HCT116 (cell line): ENCODE data around the gene CCDC187. TPM values are rescaled to one million over a fixed set of nuclear protein-coding genes. Genes with fewer than 3 reads are reported as not detected.

Experiments
- ATAC-seq: fragments of 200-7000 bp; cut with Tn5 transposase; 2 replicates; pipeline ENCODE4 v1.9.1; 2020; ENCODE audit warnings: mild to moderate bottlenecking, moderate library complexity
- BruUV-seq: library from RNA; stranded (reverse); fragments of 400-500 nt; replicated peaks from 2 replicates; lab custom pipeline; 2021; lab: Mats Ljungman, UMichigan
- CTCF ChIA-PET: fragments of 300-600 bp; sonication (Branson Sonifier 250); formaldehyde crosslinking; loops from one replicate; lab custom pipeline; 2021; ENCODE audit warnings: antibody characterized with exemption; lab: Charles Lee
- POLR2A ChIA-PET: fragments of 300-600, 350-600 bp; sonication (Branson Sonifier 250); formaldehyde crosslinking; loops from one replicate; lab custom pipeline; 2021; ENCODE audit warnings: antibody characterized with exemption; lab: Charles Lee
- RAD21 ChIA-PET, 2 experiments: fragments of 300-600 bp; sonication (Branson Sonifier 250); formaldehyde crosslinking; loops; one replicate each; lab custom pipeline; 2023; ENCODE audit warnings: low total read pairs in 2 of 2; ENCODE audit not compliant: uncharacterized antibody in 2 of 2, unreplicated experiment in 2 of 2, low non-redundant PET in 1 of 2; lab: Charles Lee
- DNase-seq: peaks from one replicate; pipeline ENCODE4 v3.0.0-alpha.2; 2010; ENCODE audit warnings: low read depth, low spot score
- H2AFZ ChIP-seq: fragments of 200-600 bp; shearing (Covaris generic), sonication (generic); 2 replicates; pipeline ENCODE4 v1.6.1; 2017; ENCODE audit warnings: low read depth, mixed run types, mixed read lengths, antibody characterized with exemption, low read length; ENCODE audit not compliant: poor library complexity, severe bottlenecking
- H3K27ac ChIP-seq: 2 replicates; pipeline ENCODE4 v1.5.1; 2012; ENCODE audit warnings: low read depth, low read length
- H3K27me3 ChIP-seq: fragments of 200-600 bp; sonication (generic); 2 replicates; pipeline ENCODE4 v1.6.1; 2016; ENCODE audit warnings: mixed run types, low read length, mixed read lengths; ENCODE audit not compliant: insufficient read depth
- H3K36me3 ChIP-seq, 2 experiments: fragments of 200-500 bp in 1 of 2; fragments of 200-600 bp in 1 of 2; sonication (Bioruptor generic) in 1 of 2; sonication (generic) in 1 of 2; 2 replicates each; pipeline versions ENCODE4 v1.5.1 to v1.6.1; 2014 to 2016; ENCODE audit warnings: low read length in 2 of 2, inconsistent platforms in 1 of 2, mixed read lengths in 1 of 2, mixed run types in 1 of 2; ENCODE audit not compliant: insufficient read depth in 2 of 2, control insufficient read depth in 1 of 2
- H3K4me1 ChIP-seq, 2 experiments: fragments of 200-600 bp in 1 of 2; sonication (generic) in 1 of 2; 2 replicates each; pipeline versions ENCODE4 v1.5.1 to v1.6.1; 2012 to 2017; ENCODE audit warnings: low read length in 2 of 2, inconsistent platforms in 1 of 2, mild to moderate bottlenecking in 1 of 2, mixed read lengths in 1 of 2, mixed run types in 1 of 2, moderate library complexity in 1 of 2; ENCODE audit not compliant: insufficient read depth in 2 of 2, control insufficient read depth in 1 of 2
- H3K4me2 ChIP-seq: fragments of 200-600 bp; sonication (generic); 2 replicates; pipeline ENCODE4 v1.6.1; 2017; ENCODE audit warnings: mixed run types, low read length, mixed read lengths
- H3K4me3 ChIP-seq, 2 experiments: fragments of 200-600 bp in 1 of 2; sonication (generic) in 1 of 2; replicated peaks in 1 of 2; 2 replicates each; pipeline ENCODE4 v1.5.1; 2011 to 2016; ENCODE audit warnings: low read length in 2 of 2, control low read depth in 1 of 2, low read depth in 1 of 2, mild to moderate bottlenecking in 1 of 2, mixed read lengths in 1 of 2, mixed run types in 1 of 2
- H3K79me2 ChIP-seq: fragments of 200-600 bp; sonication (generic); 2 replicates; pipeline ENCODE4 v1.6.1; 2017; ENCODE audit warnings: mild to moderate bottlenecking, mixed run types, low read length, moderate library complexity, mixed read lengths; ENCODE audit not compliant: insufficient read depth
- H3K9ac ChIP-seq: fragments of 200-600 bp; sonication (generic); 2 replicates; pipeline ENCODE4 v1.6.1; 2016; ENCODE audit warnings: low read length, mixed read lengths
- H3K9me2 ChIP-seq: fragments of 200-600 bp; sonication (generic), shearing (Covaris generic); 2 replicates; pipeline ENCODE4 v1.6.1; 2017; ENCODE audit warnings: mixed run types, mild to moderate bottlenecking, moderate library complexity; ENCODE audit not compliant: insufficient read depth
- H3K9me3 ChIP-seq, 2 experiments: fragments of 200-500 bp in 1 of 2; fragments of 200-600 bp in 1 of 2; sonication (Bioruptor generic) in 1 of 2; sonication (generic) in 1 of 2; 2 replicates each; pipeline ENCODE4 v1.6.1; 2014 to 2017; ENCODE audit warnings: low read length in 2 of 2, mixed read lengths in 2 of 2, inconsistent platforms in 1 of 2, low read depth in 1 of 2, mild to moderate bottlenecking in 1 of 2, mixed run types in 1 of 2, moderate library complexity in 1 of 2; ENCODE audit not compliant: control insufficient read depth in 1 of 2, insufficient read depth in 1 of 2
- H4K20me1 ChIP-seq: fragments of 200-600 bp; sonication (generic), shearing (Covaris generic); 2 replicates; pipeline ENCODE4 v1.6.1; 2017; ENCODE audit warnings: mixed run types, mild to moderate bottlenecking, moderate library complexity; ENCODE audit not compliant: insufficient read depth
- CBX3 ChIP-seq: IDR thresholded peaks from 2 replicates; pipeline ENCODE4 v1.6.1; 2012; ENCODE audit warnings: low read depth
- CEBPB ChIP-seq: IDR thresholded peaks from 2 replicates; pipeline ENCODE4 v1.6.1; 2012; ENCODE audit warnings: low read depth
- CTCF ChIP-seq, 3 experiments: fragments of 200-600 bp in 1 of 3; sonication (generic) in 1 of 3; IDR thresholded peaks in 2 of 3; conservative IDR thresholded peaks in 1 of 3; 2 replicates each; pipeline ENCODE4 v1.5.1; 2012 to 2017; ENCODE audit warnings: low read depth in 2 of 3, low read length in 2 of 3, antibody characterized with exemption in 1 of 3, borderline replicate concordance in 1 of 3, control low read depth in 1 of 3, mild to moderate bottlenecking in 1 of 3, mixed read lengths in 1 of 3, mixed run types in 1 of 3, moderate library complexity in 1 of 3; ENCODE audit not compliant: insufficient read depth in 1 of 3
- MAX ChIP-seq: IDR thresholded peaks from 2 replicates; pipeline ENCODE4 v1.6.1; 2012
- POLR2A ChIP-seq: IDR thresholded peaks from 2 replicates; pipeline ENCODE4 v1.7.0; 2011; ENCODE audit warnings: borderline replicate concordance; ENCODE audit not compliant: insufficient read depth, insufficient read length; ENCODE audit errors: extremely low read depth
- POLR2AphosphoS5 ChIP-seq: IDR thresholded peaks from 2 replicates; pipeline ENCODE4 v1.6.1; 2011; ENCODE audit warnings: mild to moderate bottlenecking, low read depth, low read length, moderate library complexity
- REST ChIP-seq: IDR thresholded peaks from 2 replicates; pipeline ENCODE4 v1.6.1; 2012; ENCODE audit warnings: low read depth
- SRF ChIP-seq: IDR thresholded peaks from 2 replicates; pipeline ENCODE4 v1.6.1; 2012; ENCODE audit warnings: low read depth
- ZFX ChIP-seq: fragments of 450-650 bp; IDR thresholded peaks from 2 replicates; pipeline ENCODE4 v1.6.1; 2017
- ZNF274 ChIP-seq: fragments of 200-500 bp; sonication (Bioruptor generic); IDR thresholded peaks from 2 replicates; pipeline ENCODE4 v1.6.1; 2014; ENCODE audit warnings: mild to moderate bottlenecking, low read depth, low read length, inconsistent platforms
- intact Hi-C: fragments of 100-400 bp; cut with micrococcal nuclease; formaldehyde crosslinking; loops from 2 replicates; pipeline ENCODE4 v1.10.0; 2022
- total RNA-seq: library from RNA; stranded (reverse); gene quantifications from one replicate; pipeline ENCODE4 v1.2.1, GENCODE V29; 2021; ENCODE audit not compliant: unreplicated experiment
- TF ChIP-seq, protein P1 (sequence below): IDR thresholded peaks from 2 replicates; pipeline ENCODE4 v1.6.1; 2011; ENCODE audit warnings: mild to moderate bottlenecking, low read length, moderate library complexity; ENCODE audit not compliant: insufficient replicate concordance; ENCODE audit errors: extremely low read depth

The CCDC187 gene
- total RNA-seq, 1 experiment from 2014 or later, result 4.6 TPM

DNA sequence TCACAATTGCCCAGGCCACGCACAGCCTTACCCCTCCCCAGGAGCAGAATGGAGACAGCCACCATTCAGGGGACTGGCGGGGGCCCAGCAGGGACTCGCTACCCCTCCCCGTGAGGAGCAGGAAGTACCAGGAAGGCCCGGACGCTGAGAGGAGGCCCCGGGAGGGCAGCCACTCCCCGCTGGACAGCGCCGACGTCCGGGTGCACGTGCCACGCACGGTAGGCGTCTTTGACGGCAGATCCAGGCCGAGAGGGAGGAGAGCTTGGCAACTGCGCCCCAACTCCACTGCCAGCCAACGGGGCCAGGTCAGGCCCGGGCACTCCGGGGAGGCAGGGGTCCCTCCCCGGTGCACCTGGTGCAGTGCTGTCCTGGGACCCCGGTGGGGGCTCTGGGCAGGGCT lies 45.7 kb upstream of the CCDC187 start:
- no peaks in the 10 kb centered on the region for H3K9me3 ChIP-seq
- ATAC-seq (no peak), DNase-seq (no peak)
- no TSS peak for BruUV-seq
- peaks cover 14 to 32% of the 10 kb centered on the region in 2 experiments; a peak in 3 of 4 replicates for H3K4me1 ChIP-seq
- intact Hi-C loops, result no loop called here
- no peak overlapping the region for H3K9ac ChIP-seq
- H3K4me2 ChIP-seq, result no peak overlapping the region
- ChIA-PET POLR2A (no interaction called here), CTCF (no interaction called here), RAD21 (no interaction called here)
- no peaks in the 10 kb centered on the region for H3K9me2 ChIP-seq
- H3K4me3 ChIP-seq, result no peak overlapping the region
- H3K27me3 ChIP-seq, result no peaks in the 10 kb centered on the region
- TF ChIP-seq REST, result no peak
- TF ChIP-seq ZNF274, result no peak
- no peak for TF ChIP-seq CEBPB
- no peak overlapping the region for H2AFZ ChIP-seq
- no peaks in the 10 kb centered on the region for H3K36me3 ChIP-seq
- no peaks in the 10 kb centered on the region for H3K79me2 ChIP-seq
- H4K20me1 ChIP-seq, result no peaks in the 10 kb centered on the region
- H3K27ac ChIP-seq, result no peak overlapping the region

DNA sequence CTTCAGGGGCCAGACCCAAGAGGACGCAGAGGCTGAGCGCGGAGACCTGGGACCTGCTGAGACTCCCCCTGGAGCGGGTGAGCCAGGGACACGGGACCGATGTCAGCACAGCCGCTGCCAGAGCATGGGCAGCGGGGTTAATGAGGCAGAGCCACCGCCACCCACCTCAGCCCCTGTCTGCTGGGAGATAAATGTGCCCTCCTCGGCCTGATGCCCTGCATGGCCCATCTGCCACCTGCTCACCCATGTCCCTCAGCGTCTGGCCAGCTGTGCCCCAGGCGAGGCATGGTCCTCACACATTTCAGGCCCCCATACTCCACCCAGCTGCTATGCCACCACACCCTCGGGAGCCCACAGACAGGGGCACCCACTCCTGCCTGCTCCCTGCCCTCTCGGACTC lies 44.8 kb upstream of the CCDC187 start:
- H3K9me3 ChIP-seq, result no peaks in the 10 kb centered on the region
- H3K9ac ChIP-seq, result no peak overlapping the region
- CTCF ChIA-PET, result no interaction called here
- H3K4me2 ChIP-seq, result no peak overlapping the region
- no peak overlapping the region for H3K27ac ChIP-seq
- no peak for ATAC-seq
- H4K20me1 ChIP-seq, result no peaks in the 10 kb centered on the region
- H3K27me3 ChIP-seq, result no peaks in the 10 kb centered on the region
- no peak overlapping the region for H3K4me3 ChIP-seq
- POLR2A ChIA-PET, result no interaction called here
- no peaks in the 10 kb centered on the region for H3K9me2 ChIP-seq
- intact Hi-C loops, result no loop called here
- no peak overlapping the region for H2AFZ ChIP-seq
- H3K4me1 ChIP-seq, result peaks cover 12 to 23% of the 10 kb centered on the region in 2 experiments; a peak in 3 of 4 replicates
- DNase-seq, result no peak
- no peaks in the 10 kb centered on the region for H3K36me3 ChIP-seq
- no TSS peak for BruUV-seq
- H3K79me2 ChIP-seq, result no peaks in the 10 kb centered on the region
- RAD21 ChIA-PET, result no interaction called here
- TF ChIP-seq ZFX (no peak), CEBPB (no peak), POLR2AphosphoS5 (no peak), POLR2A (no peak), CTCF (IDR thresholded peaks at IDR 0.05 in 2 of 3, conservative IDR thresholded peaks at IDR 0.05 in 1 of 3; ENCODE audit: borderline replicate concordance in 1 of 3, insufficient read depth in 1 of 3, low read depth in 2 of 3, low read length in 2 of 3) (no peak), MAX (no peak), SRF (no peak), CBX3 (no peak)
- TF ChIP-seq, protein P1, sequence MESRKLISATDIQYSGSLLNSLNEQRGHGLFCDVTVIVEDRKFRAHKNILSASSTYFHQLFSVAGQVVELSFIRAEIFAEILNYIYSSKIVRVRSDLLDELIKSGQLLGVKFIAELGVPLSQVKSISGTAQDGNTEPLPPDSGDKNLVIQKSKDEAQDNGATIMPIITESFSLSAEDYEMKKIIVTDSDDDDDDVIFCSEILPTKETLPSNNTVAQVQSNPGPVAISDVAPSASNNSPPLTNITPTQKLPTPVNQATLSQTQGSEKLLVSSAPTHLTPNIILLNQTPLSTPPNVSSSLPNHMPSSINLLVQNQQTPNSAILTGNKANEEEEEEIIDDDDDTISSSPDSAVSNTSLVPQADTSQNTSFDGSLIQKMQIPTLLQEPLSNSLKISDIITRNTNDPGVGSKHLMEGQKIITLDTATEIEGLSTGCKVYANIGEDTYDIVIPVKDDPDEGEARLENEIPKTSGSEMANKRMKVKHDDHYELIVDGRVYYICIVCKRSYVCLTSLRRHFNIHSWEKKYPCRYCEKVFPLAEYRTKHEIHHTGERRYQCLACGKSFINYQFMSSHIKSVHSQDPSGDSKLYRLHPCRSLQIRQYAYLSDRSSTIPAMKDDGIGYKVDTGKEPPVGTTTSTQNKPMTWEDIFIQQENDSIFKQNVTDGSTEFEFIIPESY, result no peak
